IMR-90 (cell line): Measurements from ENCODE around the gene ISG15. TPM values are rescaled to one million over a fixed set of nuclear protein-coding genes. Genes with fewer than 3 reads are reported as not detected.

ENCODE experiments used
- ATAC-seq: fragments of 200-7000 bp; cut with Tn5 transposase; 2 replicates; pipeline ENCODE4 v1.9.1; 2020; ENCODE audit warnings: low read depth, mild to moderate bottlenecking, moderate library complexity
- BruUV-seq: library from RNA; stranded (reverse); fragments of 400-500 nt; replicated peaks from 2 replicates; lab custom pipeline; 2021; lab: Mats Ljungman, UMichigan
- CTCF ChIA-PET: fragments of 300-600 bp; formaldehyde crosslinking; extraction: SDS; loops from one replicate; lab custom pipeline; 2021; ENCODE audit warnings: antibody characterized with exemption; lab: Yijun Ruan, JAX
- POLR2A ChIA-PET: fragments of 300-600 bp; sonication (Branson Sonifier 250); formaldehyde crosslinking; loops from one replicate; lab custom pipeline; 2022; ENCODE audit warnings: antibody characterized with exemption; ENCODE audit not compliant: unreplicated experiment; lab: Charles Lee
- DNase-seq: peaks from one replicate; pipeline ENCODE4 v3.0.0; 2013
- H2AFZ ChIP-seq: replicated peaks from 2 replicates; pipeline ENCODE3; 2013; ENCODE audit warnings: low read length, mild to moderate bottlenecking; ENCODE audit not compliant: poor library complexity
- H2AK5ac ChIP-seq: 2 replicates; pipeline ENCODE4 v1.6.1; 2013; ENCODE audit warnings: low read depth, low read length, inconsistent platforms
- H2AK9ac ChIP-seq: replicated peaks from 2 replicates; pipeline ENCODE3; 2013; ENCODE audit warnings: mild to moderate bottlenecking, low read depth, low read length, moderate library complexity; ENCODE audit not compliant: poor library complexity
- H2BK120ac ChIP-seq: 2 replicates; pipeline ENCODE4 v1.6.1; 2013; ENCODE audit warnings: low read depth, low read length, inconsistent platforms
- H2BK15ac ChIP-seq: 3 replicates; pipeline ENCODE4 v1.6.1; 2013; ENCODE audit warnings: low read depth, low read length, inconsistent platforms
- H2BK20ac ChIP-seq: 2 replicates; pipeline ENCODE4 v1.6.1; 2013; ENCODE audit warnings: low read depth, mild to moderate bottlenecking, inconsistent platforms, low read length, moderate library complexity
- H2BK5ac ChIP-seq: 2 replicates; pipeline ENCODE4 v1.6.1; 2013; ENCODE audit warnings: mild to moderate bottlenecking, low read depth, low read length, inconsistent platforms; ENCODE audit not compliant: poor library complexity, severe bottlenecking
- H3K14ac ChIP-seq: replicated peaks from 2 replicates; pipeline ENCODE4 v1.6.1; 2013; ENCODE audit warnings: low read depth, low read length, inconsistent platforms
- H3K18ac ChIP-seq: 2 replicates; pipeline ENCODE4 v1.6.1; 2013; ENCODE audit warnings: low read depth, low read length, control low read depth
- H3K23ac ChIP-seq: 2 replicates; pipeline ENCODE4 v1.6.1; 2013; ENCODE audit warnings: low read depth, low read length, inconsistent platforms
- H3K27ac ChIP-seq: 2 replicates; pipeline ENCODE4 v1.5.1; 2013; ENCODE audit warnings: mild to moderate bottlenecking, control low read depth, low read length; ENCODE audit not compliant: insufficient read depth
- H3K27me3 ChIP-seq: 2 replicates; pipeline ENCODE4 v1.6.1; 2013; ENCODE audit warnings: low read length; ENCODE audit not compliant: control insufficient read depth, insufficient read depth
- H3K36me3 ChIP-seq: 2 replicates; pipeline ENCODE4 v1.6.1; 2013; ENCODE audit warnings: low read length, mixed read lengths; ENCODE audit not compliant: control insufficient read depth, insufficient read depth
- H3K4ac ChIP-seq: 2 replicates; pipeline ENCODE4 v1.6.1; 2013; ENCODE audit warnings: low read depth, low read length, inconsistent platforms
- H3K4me1 ChIP-seq: 2 replicates; pipeline ENCODE4 v1.6.1; 2013; ENCODE audit warnings: low read length, mixed read lengths; ENCODE audit not compliant: control insufficient read depth, insufficient read depth
- H3K4me2 ChIP-seq: 2 replicates; pipeline ENCODE4 v1.6.1; 2013; ENCODE audit warnings: low read depth, mild to moderate bottlenecking, control low read depth, low read length, moderate library complexity
- H3K4me3 ChIP-seq: 2 replicates; pipeline ENCODE4 v1.5.1; 2013; ENCODE audit warnings: low read depth, mild to moderate bottlenecking, control low read depth, low read length, moderate library complexity; ENCODE audit not compliant: insufficient read depth
- H3K56ac ChIP-seq: 2 replicates; pipeline ENCODE4 v1.6.1; 2013; ENCODE audit warnings: low read length, inconsistent platforms; ENCODE audit not compliant: insufficient read depth; ENCODE audit errors: extremely low read depth
- H3K79me1 ChIP-seq, 2 experiments: 2 replicates each; pipeline ENCODE4 v1.6.1; 2013; ENCODE audit warnings: low read length in 2 of 2, inconsistent platforms in 1 of 2, low read depth in 1 of 2
- H3K9ac ChIP-seq: 2 replicates; pipeline ENCODE4 v1.6.1; 2013; ENCODE audit warnings: low read depth, low read length, control low read depth
- H3K9me1 ChIP-seq: 2 replicates; pipeline ENCODE4 v1.6.1; 2013; ENCODE audit warnings: low read length, inconsistent platforms; ENCODE audit not compliant: insufficient read depth
- H3K9me3 ChIP-seq: 2 replicates; pipeline ENCODE4 v1.6.1; 2013; ENCODE audit warnings: low read length; ENCODE audit not compliant: control insufficient read depth, insufficient read depth
- H4K20me1 ChIP-seq: 2 replicates; pipeline ENCODE4 v1.6.1; 2013; ENCODE audit warnings: low read length, inconsistent platforms; ENCODE audit not compliant: insufficient read depth
- H4K5ac ChIP-seq: 2 replicates; pipeline ENCODE4 v1.6.1; 2013; ENCODE audit warnings: mild to moderate bottlenecking, low read depth, low read length, control low read depth
- H4K8ac ChIP-seq, 2 experiments: 2 replicates each; pipeline ENCODE4 v1.6.1; 2013; ENCODE audit warnings: low read depth in 2 of 2, low read length in 2 of 2, control low read depth in 1 of 2, inconsistent platforms in 1 of 2
- H4K91ac ChIP-seq: 2 replicates; pipeline ENCODE4 v1.6.1; 2013; ENCODE audit warnings: low read depth, low read length, inconsistent platforms; ENCODE audit not compliant: insufficient read depth
- BHLHE40 ChIP-seq: fragments of 150-350 bp; IDR thresholded peaks from 2 replicates; pipeline ENCODE4 v1.6.1; 2016; ENCODE audit warnings: mild to moderate bottlenecking, low read depth, low read length
- CHD1 ChIP-seq: IDR thresholded peaks from 2 replicates; pipeline ENCODE4 v1.6.1; 2012; ENCODE audit warnings: low read depth, low read length, improper control_type of control experiment
- FOS ChIP-seq: fragments of 150-350 bp; IDR thresholded peaks from 2 replicates; pipeline ENCODE4 v1.6.1; 2016; ENCODE audit warnings: low read depth, low read length
- MAZ ChIP-seq: IDR thresholded peaks from 2 replicates; pipeline ENCODE4 v1.6.1; 2012; ENCODE audit warnings: low read depth, mild to moderate bottlenecking, low read length, improper control_type of control experiment, moderate library complexity, borderline replicate concordance
- MXI1 ChIP-seq: IDR thresholded peaks from 2 replicates; pipeline ENCODE4 v1.6.1; 2012; ENCODE audit warnings: low read depth, mild to moderate bottlenecking, low read length, moderate library complexity, borderline replicate concordance
- NFE2L2 ChIP-seq: fragments of 150-350 bp; IDR thresholded peaks from 2 replicates; pipeline ENCODE4 v1.6.1; 2016; ENCODE audit warnings: low read depth, mild to moderate bottlenecking, low read length
- RAD21 ChIP-seq: IDR thresholded peaks from 2 replicates; pipeline ENCODE4 v1.6.1; 2012; ENCODE audit warnings: low read length, improper control_type of control experiment
- RFX5 ChIP-seq: IDR thresholded peaks from 2 replicates; pipeline ENCODE4 v1.8.0; 2012; ENCODE audit warnings: low read depth, mild to moderate bottlenecking, low read length, moderate library complexity
- SMC3 ChIP-seq: fragments of 150-350 bp; IDR thresholded peaks from 2 replicates; pipeline ENCODE4 v1.6.1; 2016; ENCODE audit warnings: low read depth, mild to moderate bottlenecking, antibody characterized with exemption, low read length, moderate library complexity
- WGBS, 2 experiments: methylation state at CpG; one replicate each; pipeline versions ENCODE4 v1.1.5 to v1.1.7; 2013; ENCODE audit warnings: missing lambda C conversion rate in 2 of 2; ENCODE audit not compliant: insufficient read length in 1 of 2; ENCODE audit errors: extremely low coverage in 2 of 2; 5-methylcytosine and 5-hydroxymethylcytosine counted together
- dilution Hi-C: fragments of 300-500 bp; cut with HindIII; formaldehyde crosslinking; loops from one replicate; pipeline ENCODE4 v1.14.3; 2018; ENCODE audit warnings: low sequenced_read_pairs; ENCODE audit not compliant: unreplicated experiment
- in situ Hi-C: fragments of 300-500 bp; cut with MboI; formaldehyde crosslinking; loops from 3 replicates; pipeline ENCODE4 v1.14.3; 2019; ENCODE audit warnings: low sequenced_read_pairs, inconsistent platforms, mixed read lengths
- intact Hi-C: fragments of 100-400 bp; cut with micrococcal nuclease; formaldehyde crosslinking; loops from 2 replicates; pipeline ENCODE4 v1.10.0; 2022
- polyA plus RNA-seq, 3 experiments: library from polyadenylated mRNA; depleted of rRNA; stranded (reverse); fragments of >200 nt; gene quantifications; 2 replicates each; pipeline ENCODE4 v1.2.3, GENCODE V29; 2012; ENCODE audit warnings: low replicate concordance in 1 of 3
- total RNA-seq: library from RNA; depleted of rRNA; stranded (reverse); fragments of >200 nt; gene quantifications from 2 replicates; pipeline ENCODE4 v1.2.3, GENCODE V29; 2012
- TF ChIP-seq, protein P1 (sequence below): conservative IDR thresholded peaks from 2 replicates; pipeline ENCODE4 v1.5.1; 2012; ENCODE audit warnings: mild to moderate bottlenecking, low read depth, low read length, improper control_type of control experiment

The ISG15 gene
- total and polyA plus RNA-seq, 2 of the 4 experiments (the other 2 are of a cell fraction) = 99.1 to 105 TPM

DNA sequence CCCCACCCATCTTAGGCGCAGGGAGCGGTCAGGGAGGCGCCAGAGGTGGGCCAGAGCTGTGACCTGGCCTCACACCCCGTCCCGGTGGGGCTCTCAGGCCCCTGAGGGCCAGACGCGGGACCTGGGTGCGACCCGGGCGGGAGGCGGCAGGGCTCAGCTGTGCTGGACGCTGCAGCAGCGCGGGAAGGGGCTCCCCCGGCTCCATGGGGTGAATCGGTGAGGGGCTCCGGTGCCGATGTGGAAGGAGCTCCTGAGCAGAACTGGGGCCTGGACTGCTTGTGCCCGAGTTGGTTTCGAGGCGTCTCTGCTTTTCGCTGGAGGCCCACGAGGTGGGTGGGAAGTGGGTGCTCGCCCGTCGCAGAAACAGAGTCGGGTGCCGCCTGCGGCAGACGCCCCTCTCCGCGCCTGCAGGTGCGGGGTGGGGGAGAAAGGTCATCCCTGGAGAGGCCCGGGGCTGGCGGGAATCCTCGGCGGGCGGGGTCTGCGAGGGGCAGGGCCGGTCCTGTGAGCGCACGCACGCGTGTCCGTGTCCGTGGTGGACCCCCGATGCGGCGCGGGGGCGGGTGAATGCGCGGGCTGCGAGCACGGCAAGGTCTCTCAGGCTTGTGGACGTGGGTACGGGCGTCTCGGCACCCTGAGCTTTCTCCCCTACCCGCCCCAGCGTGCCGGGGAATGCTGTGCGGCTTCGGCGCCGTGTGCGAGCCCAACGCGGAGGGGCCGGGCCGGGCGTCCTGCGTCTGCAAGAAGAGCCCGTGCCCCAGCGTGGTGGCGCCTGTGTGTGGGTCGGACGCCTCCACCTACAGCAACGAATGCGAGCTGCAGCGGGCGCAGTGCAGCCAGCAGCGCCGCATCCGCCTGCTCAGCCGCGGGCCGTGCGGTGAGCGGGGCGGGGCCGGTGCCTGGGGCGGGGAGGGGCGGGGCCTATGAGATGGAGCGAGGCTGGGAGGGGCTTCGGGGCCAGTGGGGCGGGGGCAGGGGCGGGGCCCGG, 27.0 kb downstream of the ISG15 start:
- Histone ChIP-seq H4K20me1 (peaks cover 64% of the 10 kb centered on the region), H2BK120ac (no peak overlapping the region), H2BK5ac (peak overlapping the region; percentile 4), H3K79me1 (peaks cover 9 to 35% of the 10 kb centered on the region in 2 experiments), H3K4me3 (peak overlapping the region; percentile 27), H4K5ac (no peak overlapping the region), H2AK5ac (no peak overlapping the region), H4K91ac (no peak overlapping the region; the same call in 1 of the 2 replicates), H3K4me1 (peaks cover 7% of the 10 kb centered on the region), H2AK9ac (peak overlapping the region; percentile 95), H4K8ac (no peak overlapping the region), H3K36me3 (peaks cover 42% of the 10 kb centered on the region), H2BK15ac (no peak overlapping the region), H3K4ac (no peak overlapping the region), H3K4me2 (peak overlapping the region; percentile 33), H3K9ac (0 out of 2 replicates have a peak overlapping the region, but pooled peaks have one; percentile 25), H3K23ac (no peak overlapping the region; the same call in 1 of the 2 replicates), H3K27me3 (no peaks in the 10 kb centered on the region), H2BK20ac (no peak overlapping the region), H3K9me3 (no peaks in the 10 kb centered on the region), H3K27ac (no peak overlapping the region; the same call in 1 of the 2 replicates), H3K56ac (no peak overlapping the region), H3K18ac (no peak overlapping the region), H2AFZ (peak overlapping the region; percentile 88), H3K9me1 (0 out of 2 replicates have a peak, but pooled peaks cover 5% of the 10 kb centered on the region), H3K14ac (0 out of 2 replicates have a peak overlapping the region, but pooled peaks have one; percentile 21)
- no TSS peak for BruUV-seq
- ChIA-PET POLR2A (no interaction called here), CTCF (no interaction called here)
- dilution Hi-C loops (no loop called here), intact Hi-C loops (loop anchor here (2.0 kb wide), 1 partner anchor 27 kb away; the partner anchor contains the start of gene ISG15), in situ Hi-C loops (no loop called here)
- 17% methylated on average over 45 of the region's 99 CpGs; no CpG with 5 or more reads in 1 of the 2 experiments for WGBS, 2 experiments
- TF ChIP-seq, protein P1, sequence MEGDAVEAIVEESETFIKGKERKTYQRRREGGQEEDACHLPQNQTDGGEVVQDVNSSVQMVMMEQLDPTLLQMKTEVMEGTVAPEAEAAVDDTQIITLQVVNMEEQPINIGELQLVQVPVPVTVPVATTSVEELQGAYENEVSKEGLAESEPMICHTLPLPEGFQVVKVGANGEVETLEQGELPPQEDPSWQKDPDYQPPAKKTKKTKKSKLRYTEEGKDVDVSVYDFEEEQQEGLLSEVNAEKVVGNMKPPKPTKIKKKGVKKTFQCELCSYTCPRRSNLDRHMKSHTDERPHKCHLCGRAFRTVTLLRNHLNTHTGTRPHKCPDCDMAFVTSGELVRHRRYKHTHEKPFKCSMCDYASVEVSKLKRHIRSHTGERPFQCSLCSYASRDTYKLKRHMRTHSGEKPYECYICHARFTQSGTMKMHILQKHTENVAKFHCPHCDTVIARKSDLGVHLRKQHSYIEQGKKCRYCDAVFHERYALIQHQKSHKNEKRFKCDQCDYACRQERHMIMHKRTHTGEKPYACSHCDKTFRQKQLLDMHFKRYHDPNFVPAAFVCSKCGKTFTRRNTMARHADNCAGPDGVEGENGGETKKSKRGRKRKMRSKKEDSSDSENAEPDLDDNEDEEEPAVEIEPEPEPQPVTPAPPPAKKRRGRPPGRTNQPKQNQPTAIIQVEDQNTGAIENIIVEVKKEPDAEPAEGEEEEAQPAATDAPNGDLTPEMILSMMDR = peak; percentile 40
- TF ChIP-seq BHLHE40 (peak; percentile 63; the same call in 1 of the 2 replicates), CHD1 (no peak), SMC3 (peak; percentile 32; the same call in 1 of the 2 replicates), NFE2L2 (no peak), FOS (no peak), RFX5 (no peak), MAZ (peak; percentile 78; the same call in 1 of the 2 replicates), RAD21 (peak; percentile 42), MXI1 (peak; percentile 28; the same call in 1 of the 2 replicates)
- peak; percentile 98 for ATAC-seq
- peak; percentile 85 for DNase-seq
